LNCaP clone FGC (cell line): ENCODE data around the gene MAF.

Source experiments
- DNase-seq: peaks from one replicate; pipeline ENCODE4 v3.0.0-alpha.2; 2011; ENCODE audit warnings: low read depth
- H3K4me3 ChIP-seq: 2 replicates; pipeline ENCODE4 v1.5.1; 2011; ENCODE audit warnings: mild to moderate bottlenecking, low read depth, low read length, control low read depth
- CTCF ChIP-seq: IDR thresholded peaks from 2 replicates; pipeline ENCODE4 v1.5.1; 2012; ENCODE audit warnings: mild to moderate bottlenecking; ENCODE audit not compliant: control insufficient read depth, insufficient read depth; ENCODE audit errors: extremely low read depth

Gene MAF

GRCh38 chr16:79640513-79641360 lies 40.2 kb upstream of the MAF start:
- H3K4me3 ChIP-seq: no peak overlapping the region
- no peak for DNase-seq
- no peak for TF ChIP-seq CTCF

GRCh38 chr16:79639576-79640311 lies 39.2 kb upstream of the MAF start:
- TF ChIP-seq CTCF: no peak
- no peak overlapping the region for H3K4me3 ChIP-seq
- DNase-seq: peak; percentile 69

GRCh38 chr16:79638386-79638785 lies 37.8 kb upstream of the MAF start:
- H3K4me3 ChIP-seq: no peak overlapping the region
- no peak for TF ChIP-seq CTCF
- no peak for DNase-seq

GRCh38 chr16:79635488-79635887 lies 35.0 kb upstream of the MAF start:
- no peak overlapping the region for H3K4me3 ChIP-seq
- DNase-seq: no peak
- TF ChIP-seq CTCF: no peak

GRCh38 chr16:79634298-79634697 lies 33.8 kb upstream of the MAF start:
- no peak for TF ChIP-seq CTCF
- no peak overlapping the region for H3K4me3 ChIP-seq
- DNase-seq: no peak

- no peak overlapping the region for H3K4me3 ChIP-seq
- no peak for TF ChIP-seq CTCF
- DNase-seq: no peak
These were observed 31.8 kb upstream of the MAF start for GRCh38 chr16:79632289-79632688.
